Endothelial cell of umbilical vein (primary cell): ENCODE measurements around the gene LRRC38. TPM values are rescaled to one million over a fixed set of nuclear protein-coding genes. Genes with fewer than 3 reads are reported as not detected.

Experiments
- BruUV-seq: library from RNA; stranded (reverse); fragments of 400-500 nt; replicated peaks from 2 replicates; lab custom pipeline; 2021; lab: Mats Ljungman, UMichigan
- CTCF ChIA-PET: fragments of 300-600, 350-600 bp; sonication (Branson Sonifier 250); formaldehyde crosslinking; loops from one replicate; lab custom pipeline; 2021; ENCODE audit warnings: antibody characterized with exemption, inconsistent platforms; lab: Charles Lee
- POLR2A ChIA-PET: fragments of 300-600, 350-600 bp; sonication (Branson Sonifier 250); formaldehyde crosslinking; loops from one replicate; lab custom pipeline; 2021; ENCODE audit warnings: antibody characterized with exemption, inconsistent platforms; lab: Charles Lee
- DNase-seq: peaks from one replicate; pipeline ENCODE4 v3.0.0-alpha.2; 2011; ENCODE audit warnings: low read depth, low spot score
- FAIRE-seq: peaks from 2 replicates; lab custom pipeline; 2011; peaks lifted over from hg19 to GRCh38; lab: Jason Lieb, UNC
- H2AFZ ChIP-seq: 2 replicates; pipeline ENCODE4 v1.6.0; 2012; ENCODE audit warnings: low read depth, low read length, control low read depth, inconsistent platforms
- H3K27ac ChIP-seq: 2 replicates; pipeline ENCODE4 v1.5.1; 2011; ENCODE audit warnings: low read depth, mild to moderate bottlenecking, control low read depth, low read length, moderate library complexity; ENCODE audit not compliant: insufficient read depth
- H3K27me3 ChIP-seq, 2 experiments: 2 replicates each; pipeline versions ENCODE4 v1.6.0 to v1.6.1; 2011; ENCODE audit warnings: low read length in 2 of 2, mixed read lengths in 1 of 2; ENCODE audit not compliant: control insufficient read depth in 2 of 2, insufficient read depth in 2 of 2
- H3K36me3 ChIP-seq, 2 experiments: 2 replicates in 1 of 2; 3 replicates in 1 of 2; pipeline ENCODE4 v1.5.1; 2011; ENCODE audit warnings: low read length in 2 of 2, mild to moderate bottlenecking in 1 of 2, moderate library complexity in 1 of 2; ENCODE audit not compliant: control insufficient read depth in 2 of 2, insufficient read depth in 2 of 2; ENCODE audit errors: extremely low read depth in 1 of 2
- H3K4me1 ChIP-seq: 3 replicates; pipeline ENCODE4 v1.5.1; 2011; ENCODE audit warnings: mild to moderate bottlenecking, low read length; ENCODE audit not compliant: control insufficient read depth, insufficient read depth; ENCODE audit errors: extremely low read depth
- H3K4me2 ChIP-seq: 2 replicates; pipeline ENCODE4 v1.6.1; 2011; ENCODE audit warnings: low read length, control low read depth, mixed read lengths; ENCODE audit not compliant: insufficient read depth
- H3K4me3 ChIP-seq, 3 experiments: fragments of 200-600 bp in 1 of 3; sonication (generic), shearing (Covaris generic) in 1 of 3; replicated peaks in 1 of 3; 2 replicates each; pipeline ENCODE4 v1.5.1; 2011 to 2016; ENCODE audit warnings: control low read depth in 3 of 3, low read length in 3 of 3, mild to moderate bottlenecking in 2 of 3, inconsistent platforms in 1 of 3, low read depth in 1 of 3, moderate library complexity in 1 of 3; ENCODE audit not compliant: insufficient read depth in 1 of 3
- H3K79me2 ChIP-seq: 2 replicates; pipeline ENCODE4 v1.6.0; 2012; ENCODE audit warnings: low read length, inconsistent platforms; ENCODE audit not compliant: control insufficient read depth, insufficient read depth
- H3K9ac ChIP-seq: replicated peaks from 2 replicates; pipeline ENCODE3; 2011; ENCODE audit warnings: low read length, control low read depth; ENCODE audit not compliant: insufficient read depth; ENCODE audit errors: extremely low read depth
- H3K9me1 ChIP-seq: replicated peaks from 3 replicates; pipeline ENCODE4 v1.6.0; 2011; ENCODE audit warnings: mild to moderate bottlenecking, low read length; ENCODE audit not compliant: control insufficient read depth, insufficient read depth; ENCODE audit errors: extremely low read depth
- H3K9me3 ChIP-seq: replicated peaks from 2 replicates; pipeline ENCODE4 v1.5.1; 2012; ENCODE audit warnings: low read length, inconsistent platforms; ENCODE audit not compliant: control insufficient read depth, insufficient read depth
- H4K20me1 ChIP-seq: replicated peaks from 2 replicates; pipeline ENCODE3; 2011; ENCODE audit warnings: mild to moderate bottlenecking, low read length; ENCODE audit not compliant: control insufficient read depth, insufficient read depth; ENCODE audit errors: extremely low read depth
- CTCF ChIP-seq, 2 donors: IDR thresholded peaks; 1 replicate in 1 of 2; 2 replicates in 1 of 2; pipeline ENCODE4 v1.5.1; 2011; ENCODE audit warnings: low read length in 2 of 2, mild to moderate bottlenecking in 2 of 2, moderate library complexity in 2 of 2, control low read depth in 1 of 2, inconsistent platforms in 1 of 2, low read depth in 1 of 2; ENCODE audit not compliant: insufficient read depth in 1 of 2; ENCODE audit errors: extremely low read depth in 1 of 2
- MYC ChIP-seq: IDR thresholded peaks from one replicate; pipeline ENCODE4 v1.6.1; 2011; ENCODE audit warnings: mild to moderate bottlenecking, low read depth, low read length
- POLR2A ChIP-seq: IDR thresholded peaks from 2 replicates; pipeline ENCODE4 v1.6.1; 2012; ENCODE audit warnings: low read depth, mild to moderate bottlenecking, control low read depth, low read length
- dilution Hi-C: fragments of 300-500 bp; cut with MboI; formaldehyde crosslinking; loops from one replicate; pipeline ENCODE4 v1.15.0; 2019; ENCODE audit warnings: low sequenced_read_pairs; ENCODE audit not compliant: extremely low pct_ligation_motif_present
- intact Hi-C: fragments of 100-400 bp; cut with micrococcal nuclease; formaldehyde crosslinking; loops from one replicate; pipeline ENCODE4 v1.10.0; 2022
- polyA plus RNA-seq, 4 experiments: library from polyadenylated mRNA; depleted of rRNA in 3 of 4; stranded (reverse) in 3 of 4; unstranded in 1 of 4; fragments of >200 nt; gene quantifications; 2 replicates each; pipeline versions ENCODE4 v1.2.1 to v1.2.3, GENCODE V29; 2011 to 2012; ENCODE audit warnings: missing spikeins in 1 of 4
- total RNA-seq: library from RNA; stranded (reverse); gene quantifications from 2 replicates; pipeline ENCODE4 v1.2.3, GENCODE V29; 2021

LRRC38 gene
- total and polyA plus RNA-seq, 2 donors (not counting 3 experiments of a cell fraction or from before 2014, with no cell fraction given): not detected

- Histone ChIP-seq H3K27ac (no peak overlapping the region), H3K4me3 (no peak overlapping the region), H3K79me2 (no peaks in the 10 kb centered on the region), H3K27me3 (no peaks in the 10 kb centered on the region), H3K4me1 (no peaks in the 10 kb centered on the region), H3K4me2 (no peak overlapping the region), H2AFZ (no peak overlapping the region), H4K20me1 (no peaks in the 10 kb centered on the region), H3K9ac (no peak overlapping the region), H3K36me3 (no peaks in the 10 kb centered on the region), H3K9me3 (peaks cover 10% of the 10 kb centered on the region), H3K9me1 (no peaks in the 10 kb centered on the region)
- TF ChIP-seq POLR2A: no peak
- BruUV-seq: no TSS peak
- FAIRE-seq (no peak), DNase-seq (no peak)
- CTCF ChIA-PET: no interaction called here
- POLR2A ChIA-PET: no interaction called here
- dilution Hi-C loops: no loop called here
- intact Hi-C loops: no loop called here
Measured at GRCh38 chr1:13539683-13540082, 25.9 kb upstream of the LRRC38 start.

- H3K4me3 ChIP-seq: no peak overlapping the region
- dilution Hi-C loops (no loop called here), intact Hi-C loops (no loop called here)
- H2AFZ ChIP-seq: no peak overlapping the region
- no peak for FAIRE-seq
- BruUV-seq: no TSS peak
- no peaks in the 10 kb centered on the region for H3K36me3 ChIP-seq
- no peaks in the 10 kb centered on the region for H4K20me1 ChIP-seq
- H3K9me1 ChIP-seq: no peaks in the 10 kb centered on the region
- H3K27me3 ChIP-seq: no peaks in the 10 kb centered on the region
- H3K79me2 ChIP-seq: no peaks in the 10 kb centered on the region
- H3K4me2 ChIP-seq: no peak overlapping the region
- peaks cover 7% of the 10 kb centered on the region for H3K9me3 ChIP-seq
- TF ChIP-seq MYC: no peak
- no peak for TF ChIP-seq POLR2A
- TF ChIP-seq CTCF (IDR thresholded peaks at IDR 0.05; ENCODE audit: extremely low read depth in 1 of 2, insufficient read depth in 1 of 2, low read depth in 1 of 2, low read length in 2 of 2): no peak
- ChIA-PET CTCF (no interaction called here), POLR2A (no interaction called here)
- DNase-seq: no peak
- no peak overlapping the region for H3K27ac ChIP-seq
- no peaks in the 10 kb centered on the region for H3K4me1 ChIP-seq
- no peak overlapping the region for H3K9ac ChIP-seq
Measured at GRCh38 chr1:13538832-13539231, 25.0 kb upstream of the LRRC38 start.
